GM18951 (cell line): ENCODE measurements around the gene AK5.

Experiments used
- POLR2A ChIP-seq: IDR thresholded peaks from 4 replicates; pipeline ENCODE4 v1.6.1; 2011; ENCODE audit warnings: mild to moderate bottlenecking; ENCODE audit not compliant: insufficient read length, insufficient read depth; ENCODE audit errors: extremely low read depth
- in situ Hi-C: fragments of 300-500 bp; cut with MboI; formaldehyde crosslinking; loops from one replicate; pipeline ENCODE4 v1.12.0; 2022; ENCODE audit warnings: low sequenced_read_pairs, mixed read lengths, inconsistent platforms; ENCODE audit not compliant: unreplicated experiment

Gene AK5

DNA sequence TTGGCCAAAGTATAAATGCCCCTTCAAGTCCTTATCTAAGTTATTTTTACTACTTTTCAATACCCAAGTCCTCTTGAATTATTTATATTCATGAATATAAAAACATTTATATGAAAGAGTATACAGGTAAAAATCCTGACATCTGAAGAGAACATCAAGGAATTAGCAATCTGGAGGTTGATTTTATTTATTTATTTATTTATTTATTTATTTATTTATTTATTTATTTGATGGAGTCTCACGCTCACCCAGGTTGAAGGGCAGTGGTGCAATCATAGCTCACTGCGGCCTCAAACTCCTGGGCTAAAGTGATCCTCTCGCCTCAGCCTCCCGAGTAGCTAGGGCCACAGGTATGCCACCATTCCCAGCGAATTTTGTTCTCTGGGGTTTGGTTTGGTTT is 307.4 kb downstream of the AK5 start:
- in situ Hi-C loops: no loop called here
- no peak for TF ChIP-seq POLR2A

DNA sequence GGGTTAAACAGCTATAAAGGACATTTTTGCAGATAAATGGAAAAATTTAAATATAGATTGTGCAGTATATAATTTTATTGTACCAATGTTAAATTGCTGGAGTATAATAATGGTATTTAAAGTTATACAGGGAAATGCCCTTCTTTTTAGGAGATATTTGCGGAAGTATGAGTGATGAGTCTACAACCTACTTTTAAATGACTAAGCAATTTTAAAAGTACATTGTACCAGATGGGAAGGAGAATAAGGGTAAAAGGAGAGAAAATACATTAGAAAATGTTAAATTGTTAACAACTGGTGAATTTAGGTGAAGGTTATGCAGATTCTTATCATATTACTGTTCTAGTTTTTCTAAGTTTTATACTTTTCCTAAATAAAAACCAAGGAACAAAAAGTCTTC is 308.8 kb downstream of the AK5 start:
- in situ Hi-C loops: no loop called here
- TF ChIP-seq POLR2A: no peak

DNA sequence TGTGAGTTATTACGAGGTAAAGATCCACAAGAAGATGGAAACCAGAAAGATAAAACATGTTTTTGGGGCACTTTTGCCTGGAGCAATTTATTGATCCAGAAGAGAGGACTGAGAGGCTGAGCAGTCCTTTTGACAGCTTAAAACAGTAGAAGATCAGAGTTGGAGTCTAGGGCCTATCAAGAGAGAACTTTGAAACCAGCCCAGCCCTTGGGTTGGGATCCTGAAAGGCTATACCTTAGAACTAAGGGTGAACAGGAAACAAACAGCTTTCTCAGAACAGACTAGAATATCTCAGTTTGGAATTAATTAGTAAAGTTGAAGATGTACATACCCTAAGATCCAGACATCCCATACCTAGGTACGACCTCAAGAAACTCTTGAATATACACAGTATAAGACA is 311.1 kb downstream of the AK5 start:
- in situ Hi-C loops: no loop called here

GRCh38 chr1:77594366-77595112 is 312.7 kb downstream of the AK5 start:
- in situ Hi-C loops: no loop called here
- no peak for TF ChIP-seq POLR2A

More for the DNA sequence above, 311.1 kb downstream of the AK5 start:
- TF ChIP-seq POLR2A: no peak

DNA sequence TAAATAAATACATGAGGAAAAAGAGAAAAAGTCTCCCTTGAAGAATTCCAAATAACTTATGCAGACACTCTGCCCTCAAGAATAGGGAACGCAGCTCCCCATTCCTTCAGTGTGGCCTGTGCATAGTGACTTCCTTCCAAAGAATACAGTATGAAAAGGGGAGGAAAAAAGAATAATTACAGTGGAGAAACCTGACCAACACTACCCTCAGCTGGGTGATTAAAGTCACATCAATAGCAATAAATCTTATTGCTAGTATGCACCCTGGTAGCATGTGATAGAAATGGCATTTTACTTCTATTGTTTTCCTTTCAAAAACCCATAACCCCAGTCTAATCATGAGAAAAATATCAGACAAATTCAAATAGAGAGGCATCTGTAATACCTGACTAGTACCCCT is 315.5 kb downstream of the AK5 start:
- TF ChIP-seq POLR2A: no peak
- in situ Hi-C loops: no loop called here

DNA sequence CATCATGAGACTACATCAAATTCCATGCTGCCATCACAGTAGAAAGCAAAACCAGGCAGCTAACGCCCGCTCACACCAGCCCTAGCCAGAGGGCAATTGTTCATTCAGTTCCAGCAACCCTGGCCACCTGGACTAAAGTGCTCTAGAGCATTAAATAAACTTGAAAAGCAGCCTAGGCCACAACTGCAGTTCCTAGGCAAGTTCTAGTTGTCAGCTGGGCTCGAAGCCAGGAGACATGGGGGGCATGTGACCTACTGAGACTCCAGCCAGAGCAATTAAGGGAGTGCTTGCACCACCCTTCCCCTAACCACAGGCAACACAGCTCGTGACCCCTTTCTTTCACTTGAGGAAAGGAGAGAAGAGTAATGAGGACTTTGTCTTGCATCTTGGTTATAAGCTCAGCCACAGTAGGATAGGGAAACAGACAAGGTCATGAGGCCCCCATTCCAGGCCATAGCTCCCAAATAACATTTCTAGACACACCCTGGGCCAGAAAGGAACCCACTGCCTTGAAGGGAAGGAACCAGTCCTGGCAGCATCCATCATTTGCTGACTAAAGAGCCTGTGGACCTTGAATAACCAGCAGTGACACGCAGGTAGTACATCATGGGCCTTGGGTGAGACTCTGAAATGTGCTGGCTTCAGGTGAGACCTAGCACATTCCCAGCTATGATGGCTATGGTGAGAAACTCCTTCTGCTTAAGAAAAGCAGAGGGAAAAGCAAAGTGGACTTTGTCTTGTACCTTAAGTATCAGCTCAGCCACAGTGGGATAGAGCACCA is 323.6 kb downstream of the AK5 start:
- in situ Hi-C loops: no loop called here
- TF ChIP-seq POLR2A: no peak

DNA sequence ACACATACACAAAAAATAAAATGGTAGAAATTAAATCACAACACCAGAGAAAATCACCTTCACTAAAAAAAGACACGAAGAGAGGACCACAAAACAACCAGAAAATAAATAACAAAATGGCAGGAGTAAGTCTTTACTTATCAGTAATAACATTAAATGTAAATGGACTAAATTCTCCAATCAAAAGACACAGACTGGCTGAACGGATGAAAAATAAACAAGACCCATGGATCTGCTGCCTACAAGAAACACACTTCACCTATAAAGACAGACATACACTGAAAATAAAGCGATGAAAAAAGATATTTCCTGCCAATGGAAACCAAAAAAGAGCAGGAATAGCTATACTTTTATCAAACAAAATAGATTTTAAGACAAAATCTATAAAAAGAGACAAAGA is 327.1 kb downstream of the AK5 start:
- TF ChIP-seq POLR2A: no peak
- in situ Hi-C loops: no loop called here
